Renal pelvis (tissue), 12 donors: ENCODE results near the gene RBM26. TPM values are rescaled to one million over a fixed set of nuclear protein-coding genes. Genes with fewer than 3 reads are reported as not detected.

Source experiments
- DNase-seq: peaks from one replicate; pipeline ENCODE4 v3.0.0-alpha.2; 2013
- long read RNA-seq, 16 experiments: transcript quantifications; one replicate each; lab custom pipeline, GENCODE V29; 2026
- polyA plus RNA-seq, 3 donors: library from polyadenylated mRNA; unstranded; fragments of 120-200 nt; gene quantifications; one replicate each; pipeline ENCODE4 v1.2.1, GENCODE V29; 2013; ENCODE audit not compliant: insufficient read length in 3 of 3

Gene RBM26, protein sequence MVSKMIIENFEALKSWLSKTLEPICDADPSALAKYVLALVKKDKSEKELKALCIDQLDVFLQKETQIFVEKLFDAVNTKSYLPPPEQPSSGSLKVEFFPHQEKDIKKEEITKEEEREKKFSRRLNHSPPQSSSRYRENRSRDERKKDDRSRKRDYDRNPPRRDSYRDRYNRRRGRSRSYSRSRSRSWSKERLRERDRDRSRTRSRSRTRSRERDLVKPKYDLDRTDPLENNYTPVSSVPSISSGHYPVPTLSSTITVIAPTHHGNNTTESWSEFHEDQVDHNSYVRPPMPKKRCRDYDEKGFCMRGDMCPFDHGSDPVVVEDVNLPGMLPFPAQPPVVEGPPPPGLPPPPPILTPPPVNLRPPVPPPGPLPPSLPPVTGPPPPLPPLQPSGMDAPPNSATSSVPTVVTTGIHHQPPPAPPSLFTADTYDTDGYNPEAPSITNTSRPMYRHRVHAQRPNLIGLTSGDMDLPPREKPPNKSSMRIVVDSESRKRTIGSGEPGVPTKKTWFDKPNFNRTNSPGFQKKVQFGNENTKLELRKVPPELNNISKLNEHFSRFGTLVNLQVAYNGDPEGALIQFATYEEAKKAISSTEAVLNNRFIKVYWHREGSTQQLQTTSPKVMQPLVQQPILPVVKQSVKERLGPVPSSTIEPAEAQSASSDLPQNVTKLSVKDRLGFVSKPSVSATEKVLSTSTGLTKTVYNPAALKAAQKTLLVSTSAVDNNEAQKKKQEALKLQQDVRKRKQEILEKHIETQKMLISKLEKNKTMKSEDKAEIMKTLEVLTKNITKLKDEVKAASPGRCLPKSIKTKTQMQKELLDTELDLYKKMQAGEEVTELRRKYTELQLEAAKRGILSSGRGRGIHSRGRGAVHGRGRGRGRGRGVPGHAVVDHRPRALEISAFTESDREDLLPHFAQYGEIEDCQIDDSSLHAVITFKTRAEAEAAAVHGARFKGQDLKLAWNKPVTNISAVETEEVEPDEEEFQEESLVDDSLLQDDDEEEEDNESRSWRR
- 10 to 100 TPM; 67.0 to 84.6 (median 81.0) TPM for polyA plus RNA-seq
- long read RNA-seq, donor 1, full-length matches to known transcripts = 15 of 24 reads
- long read RNA-seq, donor 1, partial matches to known transcripts = 9 of 24 reads
- long read RNA-seq, donor 1, other reads (novel, unspliced or antisense) = 0 of 24 reads
- long read RNA-seq, donor 2, full-length matches to known transcripts = 9 of 32 reads
- long read RNA-seq, donor 2, partial matches to known transcripts = 23 of 32 reads
- long read RNA-seq, donor 2, other reads (novel, unspliced or antisense) = 0 of 32 reads
- long read RNA-seq, donor 3, transcript RBM26-206 (3 exons, 2,192 nt) = major isoform, 6 of 21 reads
- long read RNA-seq, donor 3, partial matches to known transcripts = 14 of 21 reads
- long read RNA-seq, donor 3, other reads (novel, unspliced or antisense) = 0 of 21 reads
- long read RNA-seq, donor 4, partial matches to known transcripts = 0 of 4 reads
- long read RNA-seq, donor 4, other reads (novel, unspliced or antisense) = 0 of 4 reads
- long read RNA-seq, donor 5, transcript RBM26-206 (3 exons, 2,192 nt) = major isoform, 5 of 5 reads
- long read RNA-seq, donor 5, partial matches to known transcripts = 0 of 5 reads
- long read RNA-seq, donor 5, other reads (novel, unspliced or antisense) = 0 of 5 reads
- long read RNA-seq, donor 6, transcript RBM26-206 (3 exons, 2,192 nt) = major isoform, 13 of 28 reads
- long read RNA-seq, donor 6, partial matches to known transcripts = 15 of 28 reads
- long read RNA-seq, donor 6, other reads (novel, unspliced or antisense) = 0 of 28 reads
- long read RNA-seq, donor 7, transcript RBM26-206 (3 exons, 2,192 nt) = major isoform, 11 of 28 reads
- long read RNA-seq, donor 7, partial matches to known transcripts = 16 of 28 reads
- long read RNA-seq, donor 7, other reads (novel, unspliced or antisense) = 0 of 28 reads
- long read RNA-seq, donor 8, transcript RBM26-206 (3 exons, 2,192 nt) = major isoform, 5 of 5 reads
- long read RNA-seq, donor 8, partial matches to known transcripts = 0 of 5 reads
- long read RNA-seq, donor 8, other reads (novel, unspliced or antisense) = 0 of 5 reads
- long read RNA-seq, donor 9, transcript RBM26-206 (3 exons, 2,192 nt) = major isoform, 11 of 28 reads
- long read RNA-seq, donor 9, partial matches to known transcripts = 17 of 28 reads
- long read RNA-seq, donor 9, other reads (novel, unspliced or antisense) = 0 of 28 reads
- long read RNA-seq, donor 10, transcript RBM26-206 (3 exons, 2,192 nt) = major isoform, 16 of 32 reads
- long read RNA-seq, donor 10, partial matches to known transcripts = 16 of 32 reads
- long read RNA-seq, donor 10, other reads (novel, unspliced or antisense) = 0 of 32 reads
- long read RNA-seq, donor 11, transcript RBM26-206 (3 exons, 2,192 nt) = major isoform, 11 of 16 reads
- long read RNA-seq, donor 11, partial matches to known transcripts = 5 of 16 reads
- long read RNA-seq, donor 11, other reads (novel, unspliced or antisense) = 0 of 16 reads
- long read RNA-seq, donor 12, transcript RBM26-206 (3 exons, 2,192 nt) = major isoform, 23 of 40 reads
- long read RNA-seq, donor 12, partial matches to known transcripts = 16 of 40 reads
- long read RNA-seq, donor 12, other reads (novel, unspliced or antisense) = 0 of 40 reads
- long read RNA-seq, donor 13, partial matches to known transcripts = 23 of 27 reads
- long read RNA-seq, donor 13, other reads (novel, unspliced or antisense) = 0 of 27 reads
- long read RNA-seq, donor 14 = 0 reads
- long read RNA-seq, donor 15 = 0 reads
- long read RNA-seq, donor 16, transcript RBM26-206 (3 exons, 2,192 nt) = major isoform, 7 of 15 reads
- long read RNA-seq, donor 16, partial matches to known transcripts = 8 of 15 reads
- long read RNA-seq, donor 16, other reads (novel, unspliced or antisense) = 0 of 15 reads

DNA sequence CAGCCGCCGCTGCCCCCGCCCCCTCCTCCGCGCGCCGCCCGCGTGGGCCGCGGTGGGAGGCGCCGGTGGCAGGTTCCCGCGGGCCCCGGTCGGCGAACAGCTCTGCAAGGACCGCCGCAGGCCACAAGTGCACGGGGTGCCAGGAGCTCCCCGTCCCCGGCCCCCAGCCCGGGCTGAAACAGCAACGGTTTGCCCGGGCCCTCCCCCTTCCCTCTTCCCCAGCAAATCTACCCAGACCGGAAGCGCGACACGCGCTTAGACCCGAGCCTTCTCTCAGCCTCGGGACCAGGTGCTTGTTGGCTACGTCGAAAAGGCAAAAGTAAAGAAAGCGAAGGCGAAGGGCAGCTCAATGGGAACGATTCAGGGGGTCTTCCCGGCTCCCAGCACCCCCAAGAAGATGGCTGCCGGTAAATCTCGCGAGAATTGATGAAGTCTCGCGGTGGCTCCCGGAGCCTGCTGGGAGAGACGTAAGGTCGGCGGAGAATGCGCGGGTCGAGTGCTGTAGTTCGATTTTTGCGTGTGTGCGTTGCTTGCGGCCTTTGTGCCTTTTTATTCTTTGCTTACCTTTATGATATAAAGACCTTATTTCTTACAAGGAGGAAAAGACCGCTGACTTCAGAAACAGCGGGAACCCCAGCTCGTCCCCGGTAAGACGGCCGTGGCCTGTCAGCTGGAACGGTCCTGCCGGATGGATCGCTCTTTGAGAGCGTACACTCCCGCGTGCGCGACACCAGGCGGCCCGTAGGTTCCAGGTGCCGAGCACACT is at the start of gene RBM26:
TSS of gene RBM26 (minus strand) at position 425 of the 766 bp plus-strand sequence. CDS start 481 bp downstream, outside the sequence.
- DNase-seq = peak; percentile 97

DNA sequence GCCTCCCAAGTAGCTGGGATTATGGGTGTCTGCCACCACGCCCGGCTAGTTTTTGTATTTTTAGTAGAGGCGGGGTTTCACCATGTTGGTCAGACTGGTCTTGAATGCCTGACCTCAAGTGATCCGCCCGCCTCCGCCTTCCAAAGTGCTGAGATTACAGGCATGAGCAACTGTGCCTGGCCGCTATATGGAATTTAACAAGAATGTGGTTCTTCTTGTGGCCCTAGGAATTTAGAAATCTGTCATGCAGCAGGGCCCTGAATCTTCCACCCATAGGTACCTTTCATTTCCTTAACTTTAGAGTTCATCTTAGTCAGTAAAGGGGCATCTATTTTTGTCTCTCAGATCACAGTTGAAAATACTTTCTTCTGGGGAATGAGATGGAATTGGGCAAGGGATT is 49.3 kb upstream of the RBM26 start:
- no peak for DNase-seq

DNA sequence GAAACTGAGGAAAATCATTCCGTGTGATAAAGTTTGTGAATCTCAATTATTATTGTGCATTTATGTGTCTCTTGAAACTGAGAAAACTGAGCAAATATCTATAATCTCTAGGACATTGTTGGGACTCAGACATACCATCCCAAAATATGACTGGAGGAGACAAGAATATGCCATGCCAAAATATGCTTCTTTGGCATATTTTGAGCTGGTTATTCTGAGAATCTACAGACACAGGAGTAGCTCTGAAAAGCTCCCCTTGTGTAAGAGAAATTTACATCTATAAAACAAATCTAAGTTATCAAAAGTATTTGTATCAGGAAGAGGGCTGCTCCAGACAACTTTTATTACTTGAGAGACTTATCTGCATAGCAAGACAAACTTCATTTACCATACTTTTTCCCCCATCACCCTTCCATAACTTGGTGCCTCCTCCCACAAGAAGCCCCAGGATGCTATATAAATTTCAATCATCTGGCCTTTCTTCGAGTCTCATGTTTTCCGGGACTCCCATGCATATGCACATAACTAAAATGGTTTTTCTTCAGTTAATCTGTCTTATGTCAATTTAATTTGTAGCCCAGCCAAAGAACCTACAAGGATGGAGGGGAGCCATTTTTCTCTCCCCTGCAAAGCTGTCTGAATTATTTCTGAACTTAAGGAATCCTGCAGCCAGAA is 46.3 kb upstream of the RBM26 start:
- no peak for DNase-seq

DNA sequence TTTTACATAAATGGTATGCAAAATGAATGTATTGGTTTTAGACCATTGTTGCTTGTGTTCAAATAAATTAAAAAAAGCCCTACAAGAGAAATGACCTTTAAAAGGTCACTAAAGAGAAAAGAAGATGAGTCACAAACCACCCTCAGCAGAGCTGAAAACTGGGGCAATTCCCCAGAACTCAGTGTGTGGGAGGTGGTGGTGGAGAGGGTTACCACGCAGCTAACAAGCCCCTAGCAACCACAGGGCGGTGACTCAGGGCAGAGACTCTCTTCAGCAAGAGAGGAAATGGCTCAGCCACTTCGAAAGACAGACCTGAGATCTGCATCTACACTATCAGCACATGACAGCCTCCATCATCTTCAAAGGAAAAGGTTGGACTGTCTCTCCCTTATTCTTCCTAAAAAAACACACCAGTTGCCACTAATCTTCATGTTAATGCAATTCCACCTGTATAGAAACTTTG is 45.5 kb upstream of the RBM26 start:
- no peak for DNase-seq

DNA sequence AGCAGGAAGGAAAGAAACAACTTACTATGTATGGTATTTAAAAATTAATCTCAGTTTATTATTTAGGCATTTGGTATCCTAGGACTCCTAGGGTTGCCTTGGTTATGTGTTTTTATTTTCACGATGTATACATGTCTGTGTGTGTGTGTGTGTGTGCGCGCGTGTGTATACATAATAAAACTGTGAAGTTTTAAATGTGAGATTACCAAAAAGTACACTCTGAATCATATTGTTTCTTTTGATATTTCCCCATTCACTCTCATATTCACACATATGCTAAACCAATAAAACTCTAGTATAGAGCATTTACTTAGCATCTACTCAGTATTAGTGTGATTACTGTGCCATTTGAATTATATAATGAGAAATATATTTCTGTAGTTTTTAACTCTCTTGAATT is 44.1 kb upstream of the RBM26 start:
- DNase-seq = no peak

DNA sequence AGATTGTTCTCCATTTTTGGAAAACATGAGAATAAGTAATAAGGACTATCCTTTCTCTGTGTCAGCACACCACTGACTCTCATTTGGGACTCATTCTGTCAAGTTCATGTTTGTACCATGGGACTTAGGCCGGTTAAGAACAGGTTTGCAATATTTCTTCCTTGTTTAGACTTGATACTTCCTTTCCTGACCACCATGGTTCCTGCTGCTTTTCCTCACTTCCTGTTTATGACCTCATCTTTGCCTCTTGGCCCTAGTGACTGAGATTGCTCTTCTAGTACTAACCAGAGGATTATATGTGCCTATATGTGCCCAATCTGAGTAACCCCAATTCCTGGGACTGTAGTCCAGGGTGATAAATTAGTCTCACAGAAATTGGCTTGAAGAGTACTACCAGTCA is 42.4 kb upstream of the RBM26 start:
- no peak for DNase-seq

DNA sequence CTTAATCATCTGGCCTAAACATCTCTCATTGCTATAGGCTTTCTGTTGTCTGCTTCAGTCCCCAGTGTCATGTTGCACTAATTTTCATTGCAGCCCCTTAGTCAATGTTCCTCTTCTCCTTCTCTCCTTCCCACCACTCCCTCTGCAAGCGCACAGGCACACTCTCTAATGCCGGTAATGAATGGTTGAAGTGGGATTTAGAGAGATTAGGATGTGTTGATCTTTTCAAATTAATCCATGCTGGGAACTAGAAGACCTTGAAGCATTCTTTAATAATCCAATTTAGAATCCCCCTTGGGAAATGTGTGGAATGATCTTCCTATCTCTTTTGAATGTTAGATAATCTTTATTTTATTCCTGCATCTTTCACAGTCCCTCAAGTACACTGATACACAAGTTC is 41.7 kb upstream of the RBM26 start:
- no peak for DNase-seq

DNA sequence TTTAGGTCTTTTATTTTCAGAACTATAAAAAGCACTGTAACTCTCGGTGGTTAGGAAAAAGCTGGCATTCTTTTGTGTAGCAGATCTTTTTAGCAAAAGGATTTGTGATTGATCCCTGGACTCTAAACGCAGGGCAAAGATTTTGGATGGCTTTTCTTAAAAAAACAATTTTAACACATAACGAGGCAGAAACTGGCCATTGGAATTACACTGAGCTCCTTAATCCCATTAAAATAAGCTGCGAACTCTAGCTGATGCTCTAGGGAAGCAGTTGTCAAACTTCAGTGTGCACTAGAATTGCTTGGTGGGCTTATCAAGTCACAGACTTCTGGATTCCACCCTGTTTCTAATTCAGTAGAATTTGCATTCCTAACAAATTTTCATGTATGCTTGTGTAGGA is 41.1 kb upstream of the RBM26 start:
- DNase-seq = no peak

DNA sequence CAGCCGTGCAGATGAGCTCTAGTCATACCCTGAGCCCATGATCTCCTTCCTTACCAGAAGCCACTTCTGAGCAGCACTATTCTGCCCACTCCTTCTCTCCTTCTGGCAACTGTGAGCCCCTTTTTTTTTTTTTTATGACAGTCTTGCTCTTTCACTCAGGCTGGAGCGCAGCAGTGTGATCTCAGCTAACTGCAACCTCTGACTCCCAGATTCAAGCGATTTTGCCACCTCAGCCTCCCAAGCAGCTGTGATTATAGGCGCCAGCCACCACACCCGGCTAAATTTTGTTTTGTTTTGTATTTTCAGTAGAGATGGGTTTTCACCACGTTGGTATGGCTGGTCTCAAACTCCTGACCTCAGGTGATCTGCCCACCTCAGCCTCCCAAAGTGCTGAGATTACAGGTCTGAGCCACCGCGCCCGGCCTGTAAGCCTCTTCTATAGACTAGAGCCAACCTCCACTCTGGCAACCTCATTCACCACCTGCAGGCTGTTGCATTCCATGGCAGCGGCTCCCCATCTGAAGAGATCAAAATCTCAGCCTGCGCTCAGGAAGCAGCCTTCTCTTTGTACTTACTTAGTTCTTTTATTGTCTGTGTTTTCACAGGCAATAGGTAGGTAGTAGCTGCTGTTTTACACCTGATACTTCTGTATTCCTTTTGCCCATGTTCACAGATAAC is 40.1 kb upstream of the RBM26 start:
- DNase-seq = no peak

DNA sequence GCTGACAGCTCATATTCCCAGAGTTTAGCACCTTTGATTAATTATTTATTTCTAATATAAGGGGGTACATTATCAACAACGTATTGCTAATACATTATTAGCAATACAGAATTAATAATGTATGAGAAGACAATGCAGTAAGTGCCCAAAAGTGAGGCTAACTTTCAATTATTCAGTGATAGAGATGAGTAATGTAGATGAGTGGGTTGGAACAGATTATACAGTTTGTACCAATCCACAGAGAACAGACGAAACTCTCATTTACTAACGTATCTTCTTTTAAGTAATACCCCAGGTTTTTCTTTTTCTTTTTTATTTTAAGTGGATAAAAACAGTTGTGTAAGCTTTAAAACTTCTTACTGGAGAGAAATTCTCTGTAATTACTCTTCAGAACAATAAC is 36.7 kb upstream of the RBM26 start:
- no peak for DNase-seq

DNA sequence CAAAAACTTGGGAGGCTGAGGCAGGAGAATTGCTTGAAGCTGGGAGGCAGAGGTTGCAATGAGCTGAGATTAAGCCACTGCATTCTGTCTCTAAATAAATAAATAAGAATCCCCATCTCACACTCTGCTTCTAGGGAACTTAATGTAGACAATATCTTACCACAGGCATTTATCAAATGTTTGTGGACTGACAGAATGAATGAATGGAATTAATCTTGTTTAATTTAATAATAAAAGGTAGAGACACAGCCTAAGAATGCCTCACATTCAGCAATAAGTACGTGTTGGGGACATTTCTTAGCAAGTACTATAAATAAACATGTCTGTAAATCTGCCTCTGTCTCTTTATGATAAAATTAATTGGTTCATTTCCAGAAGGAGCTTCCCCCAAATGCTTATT is 36.2 kb upstream of the RBM26 start:
- DNase-seq = no peak

DNA sequence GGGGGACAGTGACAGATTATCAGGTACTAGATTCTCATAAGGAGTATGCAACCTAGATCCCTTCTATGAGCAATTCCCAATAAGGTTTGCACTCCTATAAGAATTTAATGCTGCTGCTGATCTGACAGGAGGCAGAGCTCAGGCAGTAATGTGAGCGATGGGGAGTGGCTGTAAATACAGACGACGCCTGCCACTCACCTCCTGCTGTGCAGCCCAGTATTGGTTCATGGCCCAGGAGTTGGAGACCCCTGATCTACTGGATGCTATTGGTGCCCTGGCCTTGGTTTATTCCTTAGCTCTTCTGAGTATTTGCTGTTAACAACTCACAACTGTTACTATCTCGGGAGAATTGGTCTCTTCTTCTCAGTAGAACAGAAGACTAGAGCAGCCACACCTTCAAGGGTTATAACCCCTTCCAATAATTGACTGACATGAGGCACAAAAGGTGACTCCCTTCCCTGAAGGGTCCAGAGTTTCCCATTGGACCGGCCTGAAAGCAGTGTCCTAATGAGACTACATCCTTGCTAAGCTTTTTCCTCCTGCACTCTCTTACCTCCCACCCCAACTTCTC is 35.0 kb upstream of the RBM26 start:
- DNase-seq = no peak

DNA sequence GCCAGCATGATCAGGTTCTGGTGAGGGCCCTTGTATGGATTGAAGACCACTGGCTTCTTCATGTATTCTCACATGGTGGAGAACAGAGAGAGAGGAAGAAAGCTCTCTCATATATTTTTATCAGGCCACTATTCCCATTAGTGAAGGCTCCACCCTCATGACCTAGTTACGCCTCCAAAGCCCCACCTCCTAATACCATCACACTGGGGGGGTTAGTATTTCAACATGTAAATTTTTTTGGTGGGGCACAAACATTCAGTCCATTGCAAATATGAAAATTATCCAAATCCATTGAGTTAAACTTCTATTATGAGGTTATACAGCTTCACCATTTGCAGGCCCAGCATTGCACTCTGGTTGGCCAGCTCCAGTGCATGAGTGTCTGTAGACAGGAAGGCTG is 33.2 kb upstream of the RBM26 start:
- DNase-seq = no peak

DNA sequence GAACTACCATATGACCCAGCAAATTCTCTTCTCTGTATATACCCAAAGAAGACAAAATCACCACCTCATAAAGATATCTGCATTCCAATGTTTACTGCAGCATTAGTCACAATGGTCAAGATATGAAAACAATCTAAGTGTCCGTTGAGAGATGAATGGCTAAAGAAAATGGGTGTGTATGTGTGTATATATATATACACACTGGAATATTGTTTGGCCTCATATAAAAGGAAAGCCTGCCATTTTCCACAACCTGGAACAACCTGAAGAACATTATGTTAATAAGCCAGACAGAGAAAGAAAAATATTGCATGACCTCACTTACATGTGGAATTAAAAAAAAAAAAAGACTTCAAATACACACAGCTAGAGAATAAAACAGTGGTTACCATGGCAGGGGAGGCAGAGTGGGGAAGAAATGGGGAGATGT is 29.5 kb upstream of the RBM26 start:
- DNase-seq = no peak

DNA sequence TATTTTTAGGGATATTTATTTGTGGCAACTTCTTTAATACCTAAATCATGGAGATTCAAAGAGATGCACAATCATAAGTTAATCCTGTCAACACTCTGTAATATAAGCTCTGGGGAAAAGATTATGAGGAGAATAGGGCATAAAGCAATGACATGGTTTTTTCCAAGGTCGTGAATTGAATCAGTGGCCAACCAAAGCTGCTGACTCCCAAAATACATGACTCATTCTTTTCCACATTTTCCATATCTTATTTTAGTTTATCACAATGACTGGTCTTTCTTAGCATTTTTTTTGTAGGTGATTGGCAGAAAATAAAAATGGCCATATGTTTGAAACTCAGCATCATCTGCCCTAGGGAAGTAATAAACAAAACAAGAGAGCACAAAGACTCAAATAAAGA is 28.5 kb upstream of the RBM26 start:
- DNase-seq = no peak

DNA sequence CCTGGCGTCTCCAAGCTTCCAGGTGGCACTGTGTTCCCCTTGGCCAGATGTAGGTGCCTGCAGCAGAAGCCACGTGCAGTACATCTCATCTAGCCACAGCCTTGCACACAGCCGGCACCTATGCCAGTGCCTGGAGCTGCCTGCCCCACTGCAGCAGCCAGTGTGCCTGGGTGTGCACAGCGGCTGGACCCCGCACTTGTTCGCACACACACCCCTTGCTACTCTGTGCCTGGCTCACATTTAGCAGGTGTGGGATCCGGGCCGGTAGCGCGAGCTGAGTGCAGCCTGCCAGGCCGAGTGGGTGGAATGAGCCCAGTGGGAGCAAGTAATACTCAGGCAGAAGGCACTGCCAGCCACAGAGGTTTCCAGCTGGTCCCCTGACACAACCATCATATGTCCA is 26.9 kb upstream of the RBM26 start:
- no peak for DNase-seq
